ENCODE data around the gene MRLN. TPM values are rescaled to one million over a fixed set of nuclear protein-coding genes. Genes with fewer than 3 reads are reported as not detected.
A peak's percentile ranks its signal among the peaks of the same experiment; 100 is the strongest.

Gene MRLN
- total RNA-seq, 1 experiment from 2014 or later, result 16.0 TPM

DNA sequence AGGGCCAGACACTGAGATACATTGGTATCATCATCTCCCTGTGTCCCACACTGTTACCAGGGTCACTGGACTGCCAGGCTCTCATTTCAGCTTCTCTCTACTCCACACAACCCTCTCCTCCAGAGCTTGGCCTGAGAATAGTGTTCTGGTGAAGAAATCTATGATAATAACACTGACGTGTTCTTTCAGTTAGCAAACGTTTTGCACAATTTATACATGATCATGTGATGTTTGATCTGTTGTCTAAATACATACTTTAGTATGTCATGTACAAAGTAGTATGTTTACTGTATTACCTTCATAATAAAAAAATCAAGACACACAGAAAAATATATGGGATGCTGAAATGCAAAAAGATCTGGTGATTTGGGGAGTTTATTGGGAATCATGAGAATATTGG lies 48.6 kb downstream of the MRLN start:
- no peak overlapping the region for H3K4me3 ChIP-seq
- H3K4me1 ChIP-seq, result no peaks in the 10 kb centered on the region
- no peak for DNase-seq
- no peaks in the 10 kb centered on the region for H3K36me3 ChIP-seq
- H3K27me3 ChIP-seq, result no peaks in the 10 kb centered on the region
- H3K9me3 ChIP-seq (replicated peaks), result no peaks in the 10 kb centered on the region
- no peak overlapping the region for H3K27ac ChIP-seq

GRCh38 chr10:59702347-59702746 lies 50.9 kb downstream of the MRLN start:
- H3K9me3 ChIP-seq (replicated peaks), result no peaks in the 10 kb centered on the region
- no peaks in the 10 kb centered on the region for H3K27me3 ChIP-seq
- H3K36me3 ChIP-seq, result no peaks in the 10 kb centered on the region
- H3K4me3 ChIP-seq, result no peak overlapping the region
- no peak overlapping the region for H3K27ac ChIP-seq
- H3K4me1 ChIP-seq, result no peaks in the 10 kb centered on the region
- no peak for DNase-seq

DNA sequence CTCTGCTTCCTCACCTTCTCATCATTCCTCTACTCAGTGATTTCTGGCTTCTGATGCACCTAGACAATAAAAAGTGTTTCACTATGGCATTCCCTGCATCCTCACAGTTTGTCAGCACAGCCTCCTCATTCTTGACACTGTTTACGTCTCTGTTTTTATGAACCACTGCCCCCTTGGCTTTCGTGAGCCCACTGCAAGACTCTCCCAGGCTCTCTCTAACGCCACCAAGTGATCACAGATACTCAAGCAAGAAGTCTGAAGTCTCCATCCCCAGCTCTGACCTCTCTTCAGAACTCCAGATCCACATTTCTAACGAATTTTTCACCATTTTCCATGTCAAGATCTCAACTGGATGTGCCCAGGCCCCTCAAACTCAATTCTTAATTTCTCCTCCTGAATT lies 52.5 kb downstream of the MRLN start:
- no peak overlapping the region for H3K27ac ChIP-seq
- no peaks in the 10 kb centered on the region for H3K27me3 ChIP-seq
- no peak overlapping the region for H3K4me3 ChIP-seq
- no peak for DNase-seq
- H3K36me3 ChIP-seq, result no peaks in the 10 kb centered on the region
- H3K9me3 ChIP-seq (replicated peaks), result no peaks in the 10 kb centered on the region
- no peaks in the 10 kb centered on the region for H3K4me1 ChIP-seq

GRCh38 chr10:59698326-59698725 lies 54.9 kb downstream of the MRLN start:
- Histone ChIP-seq H3K4me3 (no peak overlapping the region), H3K27ac (no peak overlapping the region), H3K4me1 (no peaks in the 10 kb centered on the region), H3K27me3 (no peaks in the 10 kb centered on the region), H3K36me3 (no peaks in the 10 kb centered on the region), H3K9me3 (replicated peaks) (no peaks in the 10 kb centered on the region)
- DNase-seq, result no peak

- no peaks in the 10 kb centered on the region for H3K4me1 ChIP-seq
- no peak for DNase-seq
- no peak overlapping the region for H3K27ac ChIP-seq
- no peaks in the 10 kb centered on the region for H3K9me3 ChIP-seq (replicated peaks)
- H3K36me3 ChIP-seq, result no peaks in the 10 kb centered on the region
- H3K4me3 ChIP-seq, result no peak overlapping the region
- H3K27me3 ChIP-seq, result no peaks in the 10 kb centered on the region
Measured at GRCh38 chr10:59695637-59696036, 57.6 kb downstream of the MRLN start.

GRCh38 chr10:59694936-59695335 lies 58.3 kb downstream of the MRLN start:
- Histone ChIP-seq H3K27ac (no peak overlapping the region), H3K4me1 (no peaks in the 10 kb centered on the region), H3K27me3 (no peaks in the 10 kb centered on the region), H3K4me3 (no peak overlapping the region), H3K36me3 (no peaks in the 10 kb centered on the region), H3K9me3 (replicated peaks) (no peaks in the 10 kb centered on the region)
- DNase-seq, result no peak

- no peak overlapping the region for H3K4me3 ChIP-seq
- no peaks in the 10 kb centered on the region for H3K27me3 ChIP-seq
- DNase-seq, result no peak
- H3K4me1 ChIP-seq, result no peaks in the 10 kb centered on the region
- H3K27ac ChIP-seq, result no peak overlapping the region
- no peaks in the 10 kb centered on the region for H3K36me3 ChIP-seq
- no peaks in the 10 kb centered on the region for H3K9me3 ChIP-seq (replicated peaks)
Measured at GRCh38 chr10:59692113-59692512, 61.1 kb downstream of the MRLN start.

DNA sequence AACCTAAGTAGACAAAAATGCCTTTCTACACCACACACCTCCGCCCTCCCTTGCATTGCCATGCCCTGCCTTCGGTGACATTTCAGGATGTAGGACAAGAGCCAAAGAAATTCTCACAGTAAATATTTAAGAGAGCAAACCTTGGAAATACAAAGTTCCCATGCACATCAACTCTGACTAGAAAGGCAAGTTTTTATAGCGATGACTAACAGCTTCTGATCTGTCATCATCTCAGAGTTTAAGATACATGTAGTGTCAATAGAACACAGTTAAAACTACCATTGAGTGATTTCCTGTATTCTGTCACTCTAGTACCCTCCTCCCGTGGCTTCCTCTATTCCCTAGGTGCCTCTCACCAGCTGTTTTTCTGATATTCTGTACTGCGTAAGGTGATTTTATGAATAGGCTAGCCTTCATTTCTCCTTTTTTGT lies 64.3 kb downstream of the MRLN start:
- Histone ChIP-seq H3K36me3 (no peaks in the 10 kb centered on the region), H3K4me3 (no peak overlapping the region), H3K4me1 (no peaks in the 10 kb centered on the region), H3K27ac (no peak overlapping the region), H3K9me3 (replicated peaks) (no peaks in the 10 kb centered on the region), H3K27me3 (no peaks in the 10 kb centered on the region)
- no peak for DNase-seq

DNA sequence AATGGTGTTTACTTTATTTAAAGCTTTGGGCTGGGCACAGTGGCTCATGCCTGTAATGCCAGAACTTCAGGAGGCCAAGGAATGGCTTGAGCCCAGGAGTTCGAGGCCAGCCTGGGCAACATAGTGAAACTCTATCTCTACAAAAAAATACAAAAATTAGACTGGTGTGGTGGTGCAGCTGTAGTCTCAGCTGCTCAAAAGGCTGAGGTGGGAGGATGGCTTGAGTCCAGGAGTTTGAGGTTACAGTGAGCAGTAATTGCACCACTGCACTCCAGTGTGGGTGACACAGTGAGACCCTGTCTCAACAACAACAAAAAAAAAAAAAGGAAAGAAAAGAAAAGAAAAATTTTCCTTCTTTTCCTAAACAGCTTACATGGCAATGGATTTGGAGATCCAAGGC lies 65.6 kb downstream of the MRLN start:
- DNase-seq, result peak in 1 of 2 experiments; percentile 28

More for the DNA sequence above, 65.6 kb downstream of the MRLN start:
- Histone ChIP-seq H3K4me1 (no peaks in the 10 kb centered on the region), H3K27ac (no peak overlapping the region), H3K36me3 (no peaks in the 10 kb centered on the region), H3K4me3 (no peak overlapping the region), H3K27me3 (no peaks in the 10 kb centered on the region), H3K9me3 (replicated peaks) (no peaks in the 10 kb centered on the region)

Other genes starting within 250 kb of the MRLN start
- 1.3 and 1.5 TPM in 2 replicates for gene SLC16A9, start 43.6 kb downstream of the MRLN start, total RNA-seq (2014; rRNA removed; shearing (Covaris generic))
- gene CCDC6, start 153.1 kb upstream of the MRLN start, total RNA-seq (2014; rRNA removed; shearing (Covaris generic)), result 18.2 and 19.1 TPM in 2 replicates

All from SJCRH30 (cell line).